Measurements from ENCODE around the gene PCYT1B. TPM values are rescaled to one million over a fixed set of nuclear protein-coding genes. Genes with fewer than 3 reads are reported as not detected.

The PCYT1B gene
- total and polyA plus RNA-seq, 2 experiments from 2014 or later, result 5.8 to 14.6 TPM

DNA sequence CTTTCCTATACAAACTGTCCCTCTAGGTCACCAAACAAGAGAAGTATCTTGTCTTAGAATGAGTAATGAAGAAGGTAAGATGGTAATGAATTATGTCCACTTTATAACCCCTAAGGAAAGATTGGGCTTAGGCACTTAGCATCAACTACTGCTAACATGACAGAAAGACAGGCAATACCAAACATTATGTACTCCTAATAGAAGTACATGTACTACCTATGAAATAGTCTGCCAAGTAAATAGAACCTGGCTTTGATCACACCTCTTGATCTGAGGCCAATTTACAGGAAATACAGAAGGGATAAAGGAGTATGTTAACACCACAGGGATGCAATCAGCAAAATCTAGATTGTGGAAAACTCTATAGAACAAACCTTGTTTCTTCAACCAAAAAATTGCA, 14.1 kb upstream of the PCYT1B start:
- Mint-ChIP-seq H3K4me3 (no peak overlapping the region), H3K36me3 (ENCODE audit: low read depth) (no peaks in the 10 kb centered on the region), H3K27me3 (ENCODE audit: insufficient read depth, low read depth, poor library complexity) (no peaks in the 10 kb centered on the region), H3K9me3 (no peaks in the 10 kb centered on the region), H3K4me1 (peaks cover 13% of the 10 kb centered on the region), H3K27ac (no peak overlapping the region)
- Histone ChIP-seq H3K79me2 (replicated peaks; ENCODE audit: insufficient read depth) (no peaks in the 10 kb centered on the region), H3K4me3 (no peak overlapping the region), H3F3A (replicated peaks; ENCODE audit: low read depth) (no peaks in the 10 kb centered on the region), H3K27ac (ENCODE audit: low read depth) (no peak overlapping the region), H2AFZ (no peak overlapping the region), H3K9me2 (ENCODE audit: insufficient read depth) (no peaks in the 10 kb centered on the region), H3K4me1 (ENCODE audit: insufficient read depth) (peaks cover 13% of the 10 kb centered on the region), H4K20me1 (replicated peaks; ENCODE audit: insufficient read depth) (no peaks in the 10 kb centered on the region), H3K36me3 (ENCODE audit: insufficient read depth) (no peaks in the 10 kb centered on the region), H3K27me3 (ENCODE audit: insufficient read depth) (no peaks in the 10 kb centered on the region), H3K4me2 (no peak overlapping the region)
- ATAC-seq (no peak), DNase-seq (ENCODE audit: low spot score) (no peak)
- TF ChIP-seq CREB1 (CRISPR knock-in tag; IDR thresholded peaks at IDR 0.05; ENCODE audit: low read depth), result no peak
- no peak for TF ChIP-seq JUNB (IDR thresholded peaks at IDR 0.05; ENCODE audit: unreplicated experiment)
- TF ChIP-seq ZNF114 (CRISPR knock-in tag; IDR thresholded peaks at IDR 0.05), result no peak
- TF ChIP-seq STAT1 (IDR thresholded peaks at IDR 0.05; ENCODE audit: unreplicated experiment), result no peak

- DNase-seq (ENCODE audit: low spot score), result no peak
- H3K4me3 ChIP-seq, result no peak overlapping the region
- H3K79me2 ChIP-seq (replicated peaks; ENCODE audit: insufficient read depth), result no peaks in the 10 kb centered on the region
- no peak overlapping the region for H3K4me3 Mint-ChIP-seq
- H3K27ac ChIP-seq (ENCODE audit: low read depth), result no peak overlapping the region
- no peaks in the 10 kb centered on the region for H3K36me3 Mint-ChIP-seq (ENCODE audit: low read depth)
- no peaks in the 10 kb centered on the region for H3K9me2 ChIP-seq (ENCODE audit: insufficient read depth)
- no peak for ATAC-seq
- no peaks in the 10 kb centered on the region for H3K9me3 Mint-ChIP-seq
- no peak overlapping the region for H2AFZ ChIP-seq
- H4K20me1 ChIP-seq (replicated peaks; ENCODE audit: insufficient read depth), result no peaks in the 10 kb centered on the region
- H3K4me2 ChIP-seq, result no peak overlapping the region
- H3K4me1 Mint-ChIP-seq, result peaks cover 13% of the 10 kb centered on the region
- H3K27me3 Mint-ChIP-seq (ENCODE audit: insufficient read depth, low read depth, poor library complexity), result no peaks in the 10 kb centered on the region
- H3K27me3 ChIP-seq (ENCODE audit: insufficient read depth), result no peaks in the 10 kb centered on the region
- H3K27ac Mint-ChIP-seq, result no peak overlapping the region
- peaks cover 13% of the 10 kb centered on the region for H3K4me1 ChIP-seq (ENCODE audit: insufficient read depth)
- no peaks in the 10 kb centered on the region for H3F3A ChIP-seq (replicated peaks; ENCODE audit: low read depth)
- no peaks in the 10 kb centered on the region for H3K36me3 ChIP-seq (ENCODE audit: insufficient read depth)
- TF ChIP-seq EZH2phosphoT487 (IDR thresholded peaks at IDR 0.05; ENCODE audit: unreplicated experiment) (no peak), NANOG (IDR thresholded peaks at IDR 0.05; ENCODE audit: borderline replicate concordance) (no peak), ZNF331 (CRISPR knock-in tag; IDR thresholded peaks at IDR 0.05; ENCODE audit: low read depth) (no peak), POLR2AphosphoS5 (IDR thresholded peaks at IDR 0.05; ENCODE audit: low read depth) (no peak), STAT1 (IDR thresholded peaks at IDR 0.05; ENCODE audit: unreplicated experiment) (no peak), CREB1 (CRISPR knock-in tag; IDR thresholded peaks at IDR 0.05; ENCODE audit: low read depth) (no peak), ZNF462 (CRISPR knock-in tag; IDR thresholded peaks at IDR 0.05) (no peak)
- TF ChIP-seq, protein P1, sequence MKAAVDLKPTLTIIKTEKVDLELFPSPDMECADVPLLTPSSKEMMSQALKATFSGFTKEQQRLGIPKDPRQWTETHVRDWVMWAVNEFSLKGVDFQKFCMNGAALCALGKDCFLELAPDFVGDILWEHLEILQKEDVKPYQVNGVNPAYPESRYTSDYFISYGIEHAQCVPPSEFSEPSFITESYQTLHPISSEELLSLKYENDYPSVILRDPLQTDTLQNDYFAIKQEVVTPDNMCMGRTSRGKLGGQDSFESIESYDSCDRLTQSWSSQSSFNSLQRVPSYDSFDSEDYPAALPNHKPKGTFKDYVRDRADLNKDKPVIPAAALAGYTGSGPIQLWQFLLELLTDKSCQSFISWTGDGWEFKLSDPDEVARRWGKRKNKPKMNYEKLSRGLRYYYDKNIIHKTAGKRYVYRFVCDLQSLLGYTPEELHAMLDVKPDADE (IDR thresholded peaks at IDR 0.05), result no peak
- TF ChIP-seq, protein P2, sequence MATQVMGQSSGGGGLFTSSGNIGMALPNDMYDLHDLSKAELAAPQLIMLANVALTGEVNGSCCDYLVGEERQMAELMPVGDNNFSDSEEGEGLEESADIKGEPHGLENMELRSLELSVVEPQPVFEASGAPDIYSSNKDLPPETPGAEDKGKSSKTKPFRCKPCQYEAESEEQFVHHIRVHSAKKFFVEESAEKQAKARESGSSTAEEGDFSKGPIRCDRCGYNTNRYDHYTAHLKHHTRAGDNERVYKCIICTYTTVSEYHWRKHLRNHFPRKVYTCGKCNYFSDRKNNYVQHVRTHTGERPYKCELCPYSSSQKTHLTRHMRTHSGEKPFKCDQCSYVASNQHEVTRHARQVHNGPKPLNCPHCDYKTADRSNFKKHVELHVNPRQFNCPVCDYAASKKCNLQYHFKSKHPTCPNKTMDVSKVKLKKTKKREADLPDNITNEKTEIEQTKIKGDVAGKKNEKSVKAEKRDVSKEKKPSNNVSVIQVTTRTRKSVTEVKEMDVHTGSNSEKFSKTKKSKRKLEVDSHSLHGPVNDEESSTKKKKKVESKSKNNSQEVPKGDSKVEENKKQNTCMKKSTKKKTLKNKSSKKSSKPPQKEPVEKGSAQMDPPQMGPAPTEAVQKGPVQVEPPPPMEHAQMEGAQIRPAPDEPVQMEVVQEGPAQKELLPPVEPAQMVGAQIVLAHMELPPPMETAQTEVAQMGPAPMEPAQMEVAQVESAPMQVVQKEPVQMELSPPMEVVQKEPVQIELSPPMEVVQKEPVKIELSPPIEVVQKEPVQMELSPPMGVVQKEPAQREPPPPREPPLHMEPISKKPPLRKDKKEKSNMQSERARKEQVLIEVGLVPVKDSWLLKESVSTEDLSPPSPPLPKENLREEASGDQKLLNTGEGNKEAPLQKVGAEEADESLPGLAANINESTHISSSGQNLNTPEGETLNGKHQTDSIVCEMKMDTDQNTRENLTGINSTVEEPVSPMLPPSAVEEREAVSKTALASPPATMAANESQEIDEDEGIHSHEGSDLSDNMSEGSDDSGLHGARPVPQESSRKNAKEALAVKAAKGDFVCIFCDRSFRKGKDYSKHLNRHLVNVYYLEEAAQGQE (IDR thresholded peaks at IDR 0.05; ENCODE audit: unreplicated experiment), result no peak
These were observed 12.5 kb upstream of the PCYT1B start for GRCh38 chrX:24659646-24660045.

All from GM23338 (cell line).